Measurements from ENCODE around the gene DHX34. TPM values are rescaled to one million over a fixed set of nuclear protein-coding genes. Genes with fewer than 3 reads are reported as not detected.
"Not testable (repeated sequence)": the region's sequence is repeated elsewhere in the genome, so short reads cannot be mapped to it uniquely, and the experiment has no call there.

The DHX34 gene
- total RNA-seq, 1 donor from 2014 or later: 11.5 TPM

GRCh38 chr19:47363758-47364531 lies 14.8 kb downstream of the DHX34 start:
- H3K4me3 ChIP-seq (ENCODE audit: low read depth, low read length): no peak overlapping the region
- TF ChIP-seq, protein P1, sequence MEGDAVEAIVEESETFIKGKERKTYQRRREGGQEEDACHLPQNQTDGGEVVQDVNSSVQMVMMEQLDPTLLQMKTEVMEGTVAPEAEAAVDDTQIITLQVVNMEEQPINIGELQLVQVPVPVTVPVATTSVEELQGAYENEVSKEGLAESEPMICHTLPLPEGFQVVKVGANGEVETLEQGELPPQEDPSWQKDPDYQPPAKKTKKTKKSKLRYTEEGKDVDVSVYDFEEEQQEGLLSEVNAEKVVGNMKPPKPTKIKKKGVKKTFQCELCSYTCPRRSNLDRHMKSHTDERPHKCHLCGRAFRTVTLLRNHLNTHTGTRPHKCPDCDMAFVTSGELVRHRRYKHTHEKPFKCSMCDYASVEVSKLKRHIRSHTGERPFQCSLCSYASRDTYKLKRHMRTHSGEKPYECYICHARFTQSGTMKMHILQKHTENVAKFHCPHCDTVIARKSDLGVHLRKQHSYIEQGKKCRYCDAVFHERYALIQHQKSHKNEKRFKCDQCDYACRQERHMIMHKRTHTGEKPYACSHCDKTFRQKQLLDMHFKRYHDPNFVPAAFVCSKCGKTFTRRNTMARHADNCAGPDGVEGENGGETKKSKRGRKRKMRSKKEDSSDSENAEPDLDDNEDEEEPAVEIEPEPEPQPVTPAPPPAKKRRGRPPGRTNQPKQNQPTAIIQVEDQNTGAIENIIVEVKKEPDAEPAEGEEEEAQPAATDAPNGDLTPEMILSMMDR (conservative IDR thresholded peaks at IDR 0.05; ENCODE audit: low read depth, low read length): no peak
- DNase-seq (ENCODE audit: low read depth): no peak

- DNase-seq (ENCODE audit: low read depth); H3K4me3 ChIP-seq (ENCODE audit: low read depth, low read length): not testable (repeated sequence)
Observed at GRCh38 chr19:47365455-47365854, 16.3 kb downstream of the DHX34 start.

- DNase-seq (ENCODE audit: low read depth): no peak
- TF ChIP-seq, protein P1 (conservative IDR thresholded peaks at IDR 0.05; ENCODE audit: low read depth, low read length): no peak
- H3K4me3 ChIP-seq (ENCODE audit: low read depth, low read length): no peak overlapping the region
Observed at GRCh38 chr19:47370045-47370611, 21.0 kb downstream of the DHX34 start.

- TF ChIP-seq, protein P1 (conservative IDR thresholded peaks at IDR 0.05; ENCODE audit: low read depth, low read length): no peak
- no peak overlapping the region for H3K4me3 ChIP-seq (ENCODE audit: low read depth, low read length)
- no peak for DNase-seq (ENCODE audit: low read depth)
Observed at GRCh38 chr19:47371261-47371660, 22.1 kb downstream of the DHX34 start.

GRCh38 chr19:47372603-47373002 lies 23.5 kb downstream of the DHX34 start:
- TF ChIP-seq, protein P1 (conservative IDR thresholded peaks at IDR 0.05; ENCODE audit: low read depth, low read length): no peak
- no peak for DNase-seq (ENCODE audit: low read depth)
- H3K4me3 ChIP-seq (ENCODE audit: low read depth, low read length): no peak overlapping the region

GRCh38 chr19:47373246-47374240 lies 24.4 kb downstream of the DHX34 start:
- no peak overlapping the region for H3K4me3 ChIP-seq (ENCODE audit: low read depth, low read length)

More at GRCh38 chr19:47373246-47374240, 24.4 kb downstream of the DHX34 start:
- DNase-seq (ENCODE audit: low read depth): no peak
- TF ChIP-seq, protein P1 (conservative IDR thresholded peaks at IDR 0.05; ENCODE audit: low read depth, low read length): no peak

Measured in epithelial cell of proximal tubule (primary cell).